Activated T-cell treated with anti-CD3 and anti-CD28 coated beads, Interleukin-2, amount 50 U/mL, for 4 hours (primary cell): ENCODE data around the gene TCEANC. TPM values are rescaled to one million over a fixed set of nuclear protein-coding genes. Genes with fewer than 3 reads are reported as not detected.
A peak's percentile ranks its signal among the peaks of the same experiment; 100 is the strongest.
"Not testable (repeated sequence)": the region's sequence is repeated elsewhere in the genome, so short reads cannot be mapped to it uniquely, and the experiment has no call there.

Experiments
- ATAC-seq, 2 donors: fragments of 200-7000 bp; cut with Tn5 transposase; one replicate each; pipeline ENCODE4 v1.10.0; 2021
- DNase-seq: peaks from one replicate; pipeline ENCODE4 v3.0.0-alpha.2; 2020
- H3K27me3 Mint-ChIP-seq: one replicate; pipeline ENCODE4 v1.8.0; 2021; ENCODE audit warnings: low read depth, mixed read lengths
- H3K36me3 Mint-ChIP-seq: one replicate; pipeline ENCODE4 v1.8.0; 2022; ENCODE audit warnings: mixed read lengths; ENCODE audit not compliant: insufficient read depth
- H3K4me1 Mint-ChIP-seq: one replicate; pipeline ENCODE4 v1.8.0; 2021; ENCODE audit warnings: low read depth, mixed read lengths
- H3K4me3 Mint-ChIP-seq: one replicate; pipeline ENCODE4 v1.8.0; 2021; ENCODE audit warnings: mild to moderate bottlenecking, moderate library complexity, mixed read lengths
- H3K9me3 Mint-ChIP-seq: one replicate; pipeline ENCODE4 v1.8.0; 2021; ENCODE audit warnings: mixed read lengths
- total RNA-seq, 3 donors: library from RNA; stranded (reverse); gene quantifications; one replicate each; pipeline ENCODE4 v1.2.1, GENCODE V29; 2021

Gene TCEANC, protein sequence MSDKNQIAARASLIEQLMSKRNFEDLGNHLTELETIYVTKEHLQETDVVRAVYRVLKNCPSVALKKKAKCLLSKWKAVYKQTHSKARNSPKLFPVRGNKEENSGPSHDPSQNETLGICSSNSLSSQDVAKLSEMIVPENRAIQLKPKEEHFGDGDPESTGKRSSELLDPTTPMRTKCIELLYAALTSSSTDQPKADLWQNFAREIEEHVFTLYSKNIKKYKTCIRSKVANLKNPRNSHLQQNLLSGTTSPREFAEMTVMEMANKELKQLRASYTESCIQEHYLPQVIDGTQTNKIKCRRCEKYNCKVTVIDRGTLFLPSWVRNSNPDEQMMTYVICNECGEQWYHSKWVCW
- total RNA-seq: 1 to 10 TPM; 1.4 to 2.2 (median 1.4) TPM

GRCh38 chrX:13652850-13653693 lies at the start of gene TCEANC:
Gene TCEANC (plus strand): TSS chrX:13653141. CDS start chrX:13662509, 9,368 bp downstream.
- Mint-ChIP-seq H3K27me3 (no peaks in the 10 kb centered on the region), H3K4me3 (peak within 1 kb of the TSS; percentile 86), H3K9me3 (no peaks in the 10 kb centered on the region), H3K36me3 (peaks cover 2% of the 10 kb centered on the region), H3K4me1 (peaks cover 22% of the 10 kb centered on the region)
- DNase-seq (peak; percentile 95), ATAC-seq (peak; percentile 98 to 99)

DNA sequence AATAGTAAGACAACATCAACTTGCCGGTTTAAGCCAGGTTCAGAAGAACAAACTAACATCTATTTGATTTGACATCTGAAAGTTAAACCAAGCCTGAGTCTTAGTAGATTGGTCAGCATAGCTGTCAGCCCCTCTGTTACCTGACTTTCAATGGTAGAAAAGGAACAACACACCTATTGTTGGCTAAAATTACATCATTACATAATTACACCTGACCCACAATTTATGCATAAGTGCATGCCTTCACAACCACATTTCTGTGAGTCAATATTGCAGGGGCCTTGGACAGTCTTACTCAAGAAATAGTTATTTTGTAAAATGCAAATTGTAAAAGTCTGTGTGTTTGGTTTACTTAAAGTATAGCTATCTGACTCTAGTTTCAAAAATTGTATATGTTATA lies 47.3 kb upstream of the TCEANC start:
- DNase-seq (no peak), ATAC-seq (no peak)
- H3K9me3 Mint-ChIP-seq: no peaks in the 10 kb centered on the region
- no peaks in the 10 kb centered on the region for H3K27me3 Mint-ChIP-seq
- no peaks in the 10 kb centered on the region for H3K36me3 Mint-ChIP-seq
- no peaks in the 10 kb centered on the region for H3K4me1 Mint-ChIP-seq
- no peak overlapping the region for H3K4me3 Mint-ChIP-seq

GRCh38 chrX:13607331-13607995 lies 45.5 kb upstream of the TCEANC start:
- DNase-seq (no peak), ATAC-seq (no peak)
- no peaks in the 10 kb centered on the region for H3K9me3 Mint-ChIP-seq
- H3K4me1 Mint-ChIP-seq: no peaks in the 10 kb centered on the region
- H3K36me3 Mint-ChIP-seq: no peaks in the 10 kb centered on the region
- no peak overlapping the region for H3K4me3 Mint-ChIP-seq
- no peaks in the 10 kb centered on the region for H3K27me3 Mint-ChIP-seq

- Mint-ChIP-seq H3K4me1 (no peaks in the 10 kb centered on the region), H3K27me3 (no peaks in the 10 kb centered on the region), H3K9me3 (no peaks in the 10 kb centered on the region), H3K36me3 (no peaks in the 10 kb centered on the region), H3K4me3 (no peak overlapping the region)
- ATAC-seq (no peak), DNase-seq (no peak)
Measured at GRCh38 chrX:13607996-13608365, 45.0 kb upstream of the TCEANC start.

DNA sequence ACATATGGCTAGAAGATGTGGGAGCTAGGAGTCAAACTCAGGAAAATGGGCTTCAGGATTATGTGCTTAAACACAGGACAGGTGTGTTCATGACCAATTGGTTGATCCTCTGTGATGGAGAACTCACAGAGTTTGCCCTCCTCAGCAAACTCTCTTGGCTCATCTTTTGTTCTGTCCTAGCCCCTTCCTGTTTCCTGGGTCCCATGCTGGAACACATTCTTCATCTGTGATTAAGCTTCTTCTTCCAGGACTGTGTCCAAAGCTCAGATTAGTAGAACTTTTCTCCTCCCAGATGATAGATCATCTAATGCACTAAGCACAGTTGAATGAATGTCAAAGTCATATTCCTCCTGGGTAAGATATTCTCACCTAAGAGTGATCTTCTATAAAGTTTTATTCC lies 38.8 kb upstream of the TCEANC start:
- Mint-ChIP-seq H3K27me3 (no peaks in the 10 kb centered on the region), H3K4me3 (no peak overlapping the region), H3K4me1 (no peaks in the 10 kb centered on the region), H3K36me3 (no peaks in the 10 kb centered on the region), H3K9me3 (no peaks in the 10 kb centered on the region)
- ATAC-seq (no peak), DNase-seq (no peak)

- ATAC-seq (no peak), DNase-seq (no peak)
- Mint-ChIP-seq H3K4me3 (no peak overlapping the region), H3K36me3 (no peaks in the 10 kb centered on the region), H3K4me1 (no peaks in the 10 kb centered on the region), H3K27me3 (peaks cover 3% of the 10 kb centered on the region), H3K9me3 (no peaks in the 10 kb centered on the region)
Measured at GRCh38 chrX:13620207-13620606, 32.7 kb upstream of the TCEANC start.

DNA sequence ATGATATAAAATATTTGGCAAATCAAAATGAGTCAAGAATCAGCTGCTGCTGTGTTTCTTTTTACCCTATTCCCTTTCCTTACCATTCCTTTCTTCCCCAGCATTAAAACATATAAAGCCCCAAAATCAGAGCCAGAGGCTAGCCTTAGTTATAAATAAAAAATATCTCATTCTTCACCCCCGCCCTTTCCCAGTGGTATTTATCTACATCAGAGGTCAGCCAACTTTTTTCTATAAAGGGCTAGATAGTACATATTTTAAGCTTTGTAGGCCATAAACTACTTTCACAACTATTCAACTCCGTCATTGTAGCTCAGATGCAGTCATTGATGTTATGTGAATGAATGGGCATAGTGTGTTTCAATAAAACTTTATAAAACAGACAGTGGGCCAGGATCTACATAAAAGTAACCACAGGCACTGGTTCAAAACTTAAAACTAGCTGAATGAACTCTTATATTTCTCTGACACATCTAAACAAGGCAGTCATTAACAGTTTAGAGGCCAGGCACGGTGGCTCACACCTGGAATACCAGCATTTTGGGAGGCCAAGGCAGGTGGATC lies 30.5 kb upstream of the TCEANC start:
- H3K36me3 Mint-ChIP-seq: no peaks in the 10 kb centered on the region
- H3K4me1 Mint-ChIP-seq: no peaks in the 10 kb centered on the region
- no peak overlapping the region for H3K4me3 Mint-ChIP-seq
- DNase-seq: no peak
- no peaks in the 10 kb centered on the region for H3K9me3 Mint-ChIP-seq
- H3K27me3 Mint-ChIP-seq: peaks cover 3% of the 10 kb centered on the region
- no peak for ATAC-seq

DNA sequence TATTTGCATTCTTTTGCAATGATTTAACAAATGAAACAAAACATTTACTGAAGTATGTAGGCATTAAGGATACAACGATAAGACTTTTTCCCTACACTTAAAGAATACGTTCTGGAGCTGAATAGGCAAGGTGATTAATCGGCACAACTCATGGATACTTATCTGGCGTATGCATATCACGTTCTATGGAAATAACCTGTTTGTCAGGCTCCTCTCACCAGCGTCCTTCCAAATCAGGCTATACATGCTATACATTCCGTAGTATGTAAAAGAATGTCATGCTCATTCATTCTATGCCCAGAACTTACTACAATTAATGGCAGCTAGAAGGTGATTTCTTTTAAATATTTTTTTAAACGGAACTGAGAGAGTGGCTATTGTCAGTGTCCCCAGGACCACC lies 25.6 kb upstream of the TCEANC start:
- no peaks in the 10 kb centered on the region for H3K36me3 Mint-ChIP-seq
- H3K27me3 Mint-ChIP-seq: no peaks in the 10 kb centered on the region
- H3K4me1 Mint-ChIP-seq: no peaks in the 10 kb centered on the region
- ATAC-seq (no peak), DNase-seq (no peak)
- H3K4me3 Mint-ChIP-seq: no peak overlapping the region
- H3K9me3 Mint-ChIP-seq: no peaks in the 10 kb centered on the region

- DNase-seq, H3K36me3 Mint-ChIP-seq, H3K4me3 Mint-ChIP-seq, H3K9me3 Mint-ChIP-seq, H3K27me3 Mint-ChIP-seq, ATAC-seq, H3K4me1 Mint-ChIP-seq: not testable (repeated sequence)
Measured at GRCh38 chrX:13637224-13637623, 15.7 kb upstream of the TCEANC start.

GRCh38 chrX:13638021-13638420 lies 14.9 kb upstream of the TCEANC start:
- Mint-ChIP-seq H3K4me1 (no peaks in the 10 kb centered on the region), H3K27me3 (no peaks in the 10 kb centered on the region), H3K36me3 (no peaks in the 10 kb centered on the region), H3K9me3 (peaks cover 9% of the 10 kb centered on the region), H3K4me3 (no peak overlapping the region)
- DNase-seq (no peak), ATAC-seq (no peak)

GRCh38 chrX:13638826-13639225 lies 14.1 kb upstream of the TCEANC start:
- peaks cover 9% of the 10 kb centered on the region for H3K9me3 Mint-ChIP-seq
- H3K27me3 Mint-ChIP-seq: no peaks in the 10 kb centered on the region
- ATAC-seq: no peak
- no peaks in the 10 kb centered on the region for H3K4me1 Mint-ChIP-seq
- H3K36me3 Mint-ChIP-seq: no peaks in the 10 kb centered on the region
- H3K4me3 Mint-ChIP-seq: no peak overlapping the region
- no peak for DNase-seq

DNA sequence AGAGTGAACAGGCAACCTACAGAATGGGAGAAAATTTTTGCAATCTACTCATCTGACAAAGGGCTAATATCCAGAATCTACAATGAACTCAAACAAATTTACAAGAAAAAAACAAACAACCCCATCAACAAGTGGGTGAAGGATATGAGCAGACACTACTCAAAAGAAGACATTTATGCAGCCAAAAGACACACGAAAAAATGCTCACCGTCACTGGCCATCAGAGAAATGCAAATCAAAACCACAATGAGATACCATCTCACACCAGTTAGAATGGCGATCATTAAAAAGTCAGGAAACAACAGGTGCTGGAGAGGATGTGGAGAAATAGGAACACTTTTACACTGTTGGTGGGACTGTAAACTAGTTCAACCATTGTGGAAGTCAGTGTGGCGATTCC lies 11.3 kb upstream of the TCEANC start:
- H3K9me3 Mint-ChIP-seq, H3K4me3 Mint-ChIP-seq, H3K36me3 Mint-ChIP-seq, H3K4me1 Mint-ChIP-seq, DNase-seq, H3K27me3 Mint-ChIP-seq, ATAC-seq: not testable (repeated sequence)

GRCh38 chrX:13645464-13646153 lies 7.3 kb upstream of the TCEANC start:
- Mint-ChIP-seq H3K27me3 (no peaks in the 10 kb centered on the region), H3K36me3 (no peaks in the 10 kb centered on the region), H3K4me1 (peaks cover 14% of the 10 kb centered on the region), H3K4me3 (no peak overlapping the region), H3K9me3 (no peaks in the 10 kb centered on the region)
- DNase-seq: no peak
- no peak for ATAC-seq

- Mint-ChIP-seq H3K27me3 (no peaks in the 10 kb centered on the region), H3K9me3 (no peaks in the 10 kb centered on the region), H3K4me1 (peaks cover 14% of the 10 kb centered on the region), H3K4me3 (no peak overlapping the region), H3K36me3 (no peaks in the 10 kb centered on the region)
- no peak for ATAC-seq
- peak; percentile 12 for DNase-seq
Measured at GRCh38 chrX:13646154-13646549, 6.8 kb upstream of the TCEANC start.
